GM18505 (cell line): ENCODE measurements around the gene ARHGAP10.

ENCODE experiments used
- ATAC-seq: cut with Tn5 transposase; IDR thresholded peaks from one replicate; pipeline ENCODE4 v1.9.1; 2021; ENCODE audit not compliant: unreplicated experiment
- POLR2A ChIP-seq: IDR thresholded peaks from 4 replicates; pipeline ENCODE4 v1.6.1; 2011; ENCODE audit warnings: borderline replicate concordance; ENCODE audit not compliant: insufficient read depth, insufficient read length; ENCODE audit errors: extremely low read depth

ARHGAP10 gene

DNA sequence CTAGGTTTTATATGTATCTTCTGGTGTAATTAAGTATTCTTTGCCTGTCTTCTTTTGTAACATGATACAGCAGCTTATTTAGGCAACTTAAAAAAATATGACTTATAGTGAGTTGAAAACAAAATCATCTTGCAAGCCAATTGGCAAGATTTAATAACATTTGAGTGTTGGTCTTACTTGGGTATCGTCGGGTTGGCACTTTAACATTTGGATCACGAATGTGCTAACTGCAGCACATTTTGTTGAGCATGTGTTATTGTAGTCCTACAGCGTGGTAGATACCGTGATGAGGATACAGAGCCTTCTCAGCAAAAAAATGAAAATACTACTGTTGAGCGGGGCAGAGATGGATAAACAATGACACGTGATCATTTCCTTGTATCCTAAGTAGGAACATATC, 295.3 kb downstream of the ARHGAP10 start:
- TF ChIP-seq POLR2A = no peak
- no peak for ATAC-seq

DNA sequence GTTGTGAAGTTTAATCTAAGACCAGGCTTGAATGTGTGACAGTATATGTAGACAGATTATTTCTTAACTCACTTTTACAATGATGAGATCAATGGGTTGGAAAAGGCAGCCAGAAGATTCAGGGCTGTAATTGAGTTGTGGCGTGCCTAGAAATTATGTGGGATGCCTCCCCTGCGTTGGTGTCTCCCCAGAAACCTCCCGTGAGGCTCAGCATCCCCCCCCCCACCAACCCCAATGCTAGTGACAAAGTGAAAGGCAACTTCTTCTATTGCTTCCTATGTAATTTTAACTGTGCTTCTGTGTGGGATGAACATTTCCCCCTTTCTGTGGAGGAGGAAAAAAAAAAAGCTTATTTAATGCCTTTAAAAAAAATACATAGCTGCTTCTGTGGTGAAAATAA, 297.9 kb downstream of the ARHGAP10 start:
- ATAC-seq = no peak
- no peak for TF ChIP-seq POLR2A

DNA sequence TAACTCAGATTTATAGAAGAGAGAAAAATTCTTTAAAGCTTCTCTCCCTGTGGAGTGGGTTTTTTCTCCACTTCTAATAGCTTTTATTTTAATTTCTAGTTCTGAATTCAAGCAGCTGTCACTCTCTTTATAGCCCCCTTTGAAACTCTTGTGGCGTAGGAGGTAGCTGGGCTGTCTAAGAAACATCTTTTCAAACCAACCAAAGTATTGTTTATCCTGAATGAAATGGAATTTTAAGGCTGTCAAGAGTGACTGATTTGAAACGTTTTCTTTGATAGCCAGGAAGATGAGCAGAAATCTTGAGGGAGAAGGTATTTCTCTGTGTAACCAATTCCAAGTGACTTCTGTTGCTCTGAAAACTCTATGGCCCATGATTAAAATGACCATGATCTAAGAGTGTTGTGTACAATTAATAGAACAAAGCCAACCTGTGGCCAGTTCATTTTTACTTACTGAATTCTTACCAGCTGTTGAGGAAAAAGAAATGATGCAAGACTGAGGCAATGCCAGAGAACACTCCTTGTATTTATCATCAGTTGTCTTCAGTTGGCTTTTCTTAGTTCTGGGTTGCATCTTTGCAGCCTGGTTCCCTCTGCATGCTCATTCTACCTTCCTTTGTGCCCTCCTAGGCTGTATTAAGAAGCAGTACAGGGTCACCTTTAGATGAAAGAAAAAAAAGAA, 298.4 kb downstream of the ARHGAP10 start:
- no peak for TF ChIP-seq POLR2A
- no peak for ATAC-seq

DNA sequence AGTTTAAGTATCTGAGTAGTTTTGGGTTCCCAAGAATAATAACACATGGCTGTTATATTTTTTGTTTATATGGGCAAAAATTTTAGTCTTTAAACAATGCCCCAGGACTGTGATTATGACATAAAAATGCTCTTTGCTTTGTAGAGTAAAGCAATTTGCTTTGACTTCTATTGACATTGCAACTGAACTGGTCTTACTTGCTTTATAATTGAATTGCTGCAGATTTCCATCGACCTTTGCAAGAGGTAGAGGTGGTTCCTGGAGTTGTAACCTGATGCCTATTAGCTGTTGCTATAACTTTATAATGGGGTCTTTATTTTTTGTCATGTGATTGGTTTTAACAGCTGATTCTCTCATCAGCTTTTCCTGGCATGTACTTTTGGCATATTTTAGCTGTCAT, 302.9 kb downstream of the ARHGAP10 start:
- no peak for TF ChIP-seq POLR2A
- no peak for ATAC-seq

GRCh38 chr4:148041606-148042329, 309.9 kb downstream of the ARHGAP10 start:
- TF ChIP-seq POLR2A = no peak
- no peak for ATAC-seq

DNA sequence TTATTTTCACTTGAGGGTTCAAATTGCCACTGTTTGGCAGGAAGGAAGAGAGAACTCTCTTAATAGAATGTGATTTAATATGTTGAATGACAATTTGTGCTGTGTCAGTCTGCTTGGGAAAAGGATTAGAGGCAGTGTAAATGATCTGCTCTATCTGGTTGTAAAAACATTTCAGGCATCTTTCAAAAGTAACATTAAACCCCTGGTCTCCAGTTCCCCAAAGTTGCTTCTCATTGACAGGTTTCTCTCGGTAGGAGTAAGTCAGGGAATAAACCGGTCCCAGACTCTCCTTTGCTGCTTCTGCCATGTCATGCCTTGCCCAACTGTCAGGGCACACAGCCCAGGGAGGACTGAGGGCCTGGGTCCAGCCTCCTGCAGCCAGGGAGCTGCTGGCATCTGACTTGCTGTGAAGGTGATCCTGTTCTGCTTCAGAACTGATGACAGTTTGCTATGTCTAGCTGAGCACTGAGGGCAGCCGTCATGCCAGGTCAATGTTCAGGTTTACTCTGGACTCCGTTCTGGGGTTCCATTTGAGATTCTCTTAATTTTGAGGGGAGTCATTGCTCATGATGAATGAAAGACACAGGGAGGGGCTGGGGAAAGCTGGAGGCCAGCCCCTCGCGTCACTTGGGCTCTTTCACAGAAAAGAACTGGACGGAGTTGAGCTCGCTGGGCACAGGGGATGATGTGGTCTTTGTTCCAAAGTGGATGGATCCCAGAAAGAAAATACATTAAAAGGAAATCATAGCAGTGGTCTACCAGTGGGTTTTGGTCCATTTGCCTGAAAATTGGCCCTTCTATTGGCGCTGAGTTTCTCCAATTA, 312.4 kb downstream of the ARHGAP10 start:
- ATAC-seq = no peak
- no peak for TF ChIP-seq POLR2A

- TF ChIP-seq POLR2A = no peak
- peak; percentile 96 for ATAC-seq
These were observed 313.0 kb downstream of the ARHGAP10 start for GRCh38 chr4:148044912-148045352.

DNA sequence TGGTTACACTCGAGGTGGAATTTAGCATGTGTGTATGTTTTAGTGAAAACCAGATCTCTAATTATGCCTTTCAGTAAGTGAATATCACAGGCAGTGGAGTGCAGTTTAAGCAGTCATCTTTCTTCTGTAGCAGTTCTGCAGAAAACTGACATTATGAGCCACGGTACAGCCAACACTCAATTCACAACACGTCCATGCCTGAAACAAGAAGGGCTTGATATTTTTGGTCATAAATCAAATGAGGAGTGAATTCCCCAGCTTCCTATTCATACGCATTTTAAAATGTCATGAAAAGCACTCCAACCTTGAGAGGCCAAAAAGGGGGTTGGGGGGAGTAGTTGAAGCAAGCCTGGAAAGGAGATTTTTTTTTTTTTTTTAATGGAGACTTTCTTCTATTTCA, 316.7 kb downstream of the ARHGAP10 start:
- TF ChIP-seq POLR2A = no peak
- ATAC-seq = no peak

DNA sequence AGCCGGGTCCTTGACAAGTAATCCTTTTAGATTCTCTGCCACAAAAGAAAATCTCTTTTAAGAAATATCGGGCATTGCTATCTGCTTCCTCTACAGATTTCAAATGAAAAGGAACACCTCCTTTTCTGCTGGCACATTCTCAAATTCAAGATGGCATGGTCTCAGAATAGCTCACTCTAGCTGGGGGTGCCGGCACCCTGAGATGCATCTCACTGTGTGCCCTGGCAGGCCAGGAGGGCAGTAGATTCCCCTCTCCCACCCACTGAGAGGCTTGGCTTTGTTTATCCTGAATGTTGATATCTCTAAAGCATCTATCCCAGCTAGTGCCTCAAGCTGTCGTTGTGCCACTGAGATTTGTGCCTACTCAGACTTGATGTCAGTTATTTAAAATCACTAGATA, 319.5 kb downstream of the ARHGAP10 start:
- ATAC-seq = no peak
- TF ChIP-seq POLR2A = no peak

- no peak for TF ChIP-seq POLR2A
- ATAC-seq = no peak
These were observed 320.6 kb downstream of the ARHGAP10 start for GRCh38 chr4:148052448-148052847.

DNA sequence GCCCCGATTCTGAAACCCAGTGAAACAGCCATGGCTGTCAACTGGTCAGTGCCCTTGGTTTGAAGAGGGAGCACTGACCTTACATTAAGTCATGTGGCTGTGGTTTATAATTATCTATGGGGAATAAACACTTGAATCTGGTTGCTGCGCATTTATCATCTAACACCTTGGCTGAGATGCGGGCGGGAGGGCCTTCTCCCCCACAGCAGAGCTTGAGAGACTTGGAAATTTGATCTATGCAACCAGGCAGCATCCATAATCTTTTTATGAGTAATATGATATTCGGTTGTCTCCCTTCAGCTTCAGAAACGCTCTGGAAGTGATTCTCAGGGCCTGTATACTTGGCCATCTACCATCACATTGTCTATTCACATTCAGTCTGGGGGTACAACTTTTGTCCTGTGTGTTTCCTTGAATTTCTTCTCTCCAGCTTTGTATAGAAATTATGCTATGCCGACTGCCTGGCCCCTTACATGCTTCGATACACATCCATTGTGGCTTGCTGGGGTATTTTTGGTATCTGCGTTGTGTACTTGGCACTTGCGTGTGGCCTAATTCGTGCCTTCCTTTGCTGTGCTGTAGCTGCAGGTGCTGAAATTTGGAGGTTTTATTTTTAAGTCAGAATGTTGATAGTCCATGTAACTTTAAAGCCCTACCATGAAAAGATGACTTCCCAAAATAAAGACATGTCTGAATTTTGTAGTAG, 321.6 kb downstream of the ARHGAP10 start:
- no peak for TF ChIP-seq POLR2A
- no peak for ATAC-seq

DNA sequence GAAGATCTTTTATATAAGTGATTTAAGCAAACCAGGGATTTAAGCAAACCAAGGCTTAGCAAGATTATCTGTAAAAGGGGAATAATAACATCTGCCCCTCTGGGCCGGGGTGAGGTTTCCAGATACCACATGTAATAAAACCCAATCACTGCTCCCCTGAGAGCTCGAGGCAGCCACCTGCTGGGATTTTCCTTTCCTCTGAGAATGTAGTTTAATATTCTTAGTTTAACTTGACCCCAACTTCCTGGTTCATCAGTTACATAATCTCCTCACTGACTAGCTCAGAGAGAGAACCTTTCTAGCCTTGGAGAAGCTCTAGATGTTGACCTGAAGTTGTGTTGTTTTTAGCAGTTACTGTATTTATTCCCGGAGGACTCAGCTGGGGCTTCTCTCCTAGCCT, 322.4 kb downstream of the ARHGAP10 start:
- no peak for ATAC-seq
- TF ChIP-seq POLR2A = no peak

DNA sequence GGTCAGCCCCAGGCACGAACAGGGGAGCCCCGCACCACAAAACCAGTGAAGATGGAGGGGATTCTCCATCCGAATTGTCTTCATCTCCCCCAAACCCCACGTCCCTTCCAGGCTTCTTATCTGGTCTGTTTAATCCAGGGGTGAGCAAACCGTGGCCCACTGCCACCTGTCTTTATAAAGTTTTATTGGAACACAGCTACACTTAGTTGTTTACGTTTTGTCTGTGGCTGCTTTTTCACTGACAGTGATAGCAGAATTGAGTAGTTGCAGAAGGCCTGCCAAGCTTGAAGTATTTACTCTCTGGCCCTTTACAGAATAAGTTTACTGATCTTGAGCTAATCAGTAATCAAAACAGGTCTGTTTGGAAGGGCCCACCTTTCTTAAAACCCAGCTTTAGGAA, 324.0 kb downstream of the ARHGAP10 start:
- TF ChIP-seq POLR2A = no peak
- no peak for ATAC-seq
